Activated CD4-positive, CD25-positive, alpha-beta regulatory T cell treated with anti-CD3 and anti-CD28 coated beads, Interleukin-2, amount 50 U/mL, for 72 hours (primary cell): ENCODE measurements around the gene BPI.
"Not testable (repeated sequence)": the region's sequence is repeated elsewhere in the genome, so short reads cannot be mapped to it uniquely, and the experiment has no call there.

Source experiments
- DNase-seq: peaks from one replicate; pipeline ENCODE4 v3.0.0; 2021

Gene BPI

GRCh38 chr20:38372806-38373205 is 68.8 kb downstream of the BPI start:
- no peak for DNase-seq

DNA sequence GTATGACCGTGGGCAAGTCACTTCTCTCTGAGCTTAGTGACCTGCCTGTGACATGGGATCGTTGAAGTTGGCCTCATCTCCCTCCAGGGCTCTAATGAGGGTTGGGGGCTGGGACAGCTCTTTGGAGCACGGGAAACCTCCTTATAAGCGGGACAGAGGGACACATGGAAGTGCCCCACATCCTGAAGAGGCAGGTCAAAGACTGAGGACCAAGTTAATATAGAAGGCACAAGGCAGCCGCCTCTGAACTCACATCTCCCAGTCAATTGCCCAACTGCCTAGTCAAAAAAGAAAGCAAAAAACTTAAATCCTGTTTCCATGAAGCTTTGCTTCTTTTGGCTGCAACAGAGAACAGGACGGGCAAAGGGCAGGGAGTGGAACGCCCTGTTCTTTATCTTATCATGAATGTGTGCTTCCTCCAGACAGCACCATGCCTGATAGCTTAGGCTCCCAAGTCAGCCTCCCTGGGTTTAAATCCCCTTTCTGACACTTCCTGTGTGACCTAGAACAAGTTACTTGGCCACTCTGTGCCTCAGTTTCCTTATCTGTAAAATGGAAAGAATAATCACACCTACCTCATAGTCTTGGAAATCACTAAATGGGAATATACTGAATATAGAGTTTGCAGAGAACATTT is 69.4 kb downstream of the BPI start:
- no peak for DNase-seq

GRCh38 chr20:38373898-38374297 is 69.9 kb downstream of the BPI start:
- DNase-seq, result no peak

DNA sequence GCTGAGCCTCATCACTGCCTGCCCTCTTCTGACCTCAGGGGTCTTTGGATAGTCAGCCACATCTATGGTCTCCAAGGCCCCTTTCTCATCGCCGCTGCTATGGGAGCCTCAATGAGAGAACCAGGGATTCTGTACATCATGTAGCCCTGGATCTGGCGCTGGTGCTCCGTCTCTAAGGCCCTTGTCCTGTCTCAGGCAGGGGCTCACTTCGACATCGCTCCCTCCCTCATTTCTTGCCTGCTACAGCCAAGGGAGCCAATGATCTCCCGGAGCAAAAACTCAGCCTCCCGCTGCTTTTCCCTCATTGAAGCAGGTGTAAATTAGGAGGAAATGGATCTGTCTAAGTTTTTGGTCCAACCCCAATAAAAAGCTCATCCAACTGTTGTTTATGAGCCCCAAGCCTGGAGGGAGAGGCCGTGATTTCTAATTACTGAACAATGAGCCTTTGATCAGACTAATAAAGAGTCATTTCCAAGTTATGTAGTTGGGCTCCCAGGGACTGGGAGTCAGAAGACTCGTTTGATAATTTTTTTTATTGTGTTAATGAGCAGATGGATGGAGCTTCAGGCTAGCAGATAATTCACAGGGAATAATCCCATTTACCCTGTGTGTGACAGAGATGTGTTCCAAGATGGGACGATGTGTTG is 73.2 kb downstream of the BPI start:
- DNase-seq, result no peak

GRCh38 chr20:38377838-38378237 is 73.9 kb downstream of the BPI start:
- DNase-seq, result not testable (repeated sequence)

DNA sequence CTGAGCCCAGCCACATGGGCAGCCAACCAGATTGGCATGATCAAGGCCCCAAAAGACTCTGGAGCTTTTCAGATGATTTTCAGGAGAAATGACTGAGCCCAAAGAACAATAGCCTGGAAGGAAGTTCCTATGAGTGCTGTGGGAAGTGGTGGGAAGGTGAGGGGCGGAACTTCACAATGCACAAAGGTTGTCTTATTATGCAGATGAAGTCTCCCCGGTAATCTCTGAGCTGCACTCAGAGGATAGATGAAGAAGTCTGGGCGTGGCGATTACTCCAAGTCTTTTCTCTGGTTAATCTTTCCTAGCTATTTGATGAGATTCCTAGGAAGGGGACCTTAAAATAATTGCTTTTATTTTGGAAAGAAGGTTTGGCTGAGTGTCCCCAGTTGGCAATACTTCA is 79.2 kb downstream of the BPI start:
- DNase-seq, result no peak

DNA sequence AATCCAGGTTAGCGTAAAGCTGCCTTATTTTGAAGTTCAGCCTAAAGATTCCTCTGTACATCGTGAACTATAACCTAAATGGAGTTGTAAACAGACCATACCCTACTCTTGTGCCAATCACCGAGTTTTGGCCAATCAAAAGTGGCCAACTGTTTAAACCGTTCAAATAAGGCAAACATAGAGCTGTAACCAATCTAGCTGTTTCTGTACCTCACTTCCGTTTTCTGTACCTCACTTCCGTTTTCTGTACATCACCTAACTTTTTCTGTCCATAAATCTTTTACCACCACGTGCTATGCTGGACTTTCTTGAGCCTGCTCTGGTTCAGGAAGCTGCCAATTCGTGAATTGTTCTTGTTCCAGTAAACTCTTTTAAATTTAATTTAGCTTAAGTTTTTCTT is 82.0 kb downstream of the BPI start:
- no peak for DNase-seq

DNA sequence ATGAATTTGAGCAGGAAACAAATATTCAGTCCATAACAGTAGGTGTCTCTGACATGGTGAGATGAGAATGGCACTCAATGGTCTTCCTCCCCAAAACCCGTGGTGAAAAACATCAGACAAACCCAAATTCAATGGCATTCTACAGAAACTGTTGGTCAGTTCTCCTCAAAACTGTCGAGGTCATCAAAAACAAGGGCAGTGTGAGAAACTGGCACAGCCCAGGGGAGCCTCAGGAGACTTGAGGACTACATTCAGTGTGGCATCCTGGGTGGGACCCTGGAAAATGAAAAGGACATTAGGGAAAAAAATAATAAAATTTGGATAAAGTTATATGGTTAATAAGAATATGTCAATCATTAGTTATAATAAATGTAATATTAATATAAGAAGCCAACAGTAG is 82.9 kb downstream of the BPI start:
- DNase-seq, result no peak
